ENCODE results near the gene TEAD1.

DNA sequence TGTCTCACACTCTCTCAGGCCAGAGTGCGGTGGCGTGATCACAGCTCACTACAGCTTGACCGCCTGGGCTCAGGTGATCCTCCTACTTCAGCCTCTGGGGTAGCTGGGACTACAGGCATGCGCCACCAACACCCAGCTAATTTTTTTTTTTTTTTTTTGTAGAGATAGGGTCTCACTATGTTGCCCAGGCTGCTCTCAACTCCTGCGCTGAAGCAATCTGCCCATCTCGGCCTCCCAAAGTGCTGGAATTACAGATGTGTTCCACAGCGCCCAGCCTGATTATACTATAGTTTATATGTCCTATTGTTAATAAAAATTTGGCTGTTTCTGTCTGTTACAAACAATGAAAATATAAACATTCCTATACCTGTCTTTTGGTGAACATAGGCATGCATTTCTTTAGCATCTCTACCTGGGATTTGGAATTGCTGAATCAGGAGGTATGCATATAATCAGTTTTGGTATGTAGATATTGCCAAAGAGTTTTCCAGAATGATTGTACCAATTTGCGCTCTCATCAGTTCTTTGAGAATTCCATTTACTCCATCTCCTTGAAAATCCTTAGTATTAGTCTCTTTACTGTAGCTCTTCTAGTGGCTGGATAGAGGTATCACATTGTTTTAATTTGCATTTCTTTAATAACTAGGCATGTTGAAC, 78.8 kb downstream of the TEAD1 start:
- TF ChIP-seq, protein P1, sequence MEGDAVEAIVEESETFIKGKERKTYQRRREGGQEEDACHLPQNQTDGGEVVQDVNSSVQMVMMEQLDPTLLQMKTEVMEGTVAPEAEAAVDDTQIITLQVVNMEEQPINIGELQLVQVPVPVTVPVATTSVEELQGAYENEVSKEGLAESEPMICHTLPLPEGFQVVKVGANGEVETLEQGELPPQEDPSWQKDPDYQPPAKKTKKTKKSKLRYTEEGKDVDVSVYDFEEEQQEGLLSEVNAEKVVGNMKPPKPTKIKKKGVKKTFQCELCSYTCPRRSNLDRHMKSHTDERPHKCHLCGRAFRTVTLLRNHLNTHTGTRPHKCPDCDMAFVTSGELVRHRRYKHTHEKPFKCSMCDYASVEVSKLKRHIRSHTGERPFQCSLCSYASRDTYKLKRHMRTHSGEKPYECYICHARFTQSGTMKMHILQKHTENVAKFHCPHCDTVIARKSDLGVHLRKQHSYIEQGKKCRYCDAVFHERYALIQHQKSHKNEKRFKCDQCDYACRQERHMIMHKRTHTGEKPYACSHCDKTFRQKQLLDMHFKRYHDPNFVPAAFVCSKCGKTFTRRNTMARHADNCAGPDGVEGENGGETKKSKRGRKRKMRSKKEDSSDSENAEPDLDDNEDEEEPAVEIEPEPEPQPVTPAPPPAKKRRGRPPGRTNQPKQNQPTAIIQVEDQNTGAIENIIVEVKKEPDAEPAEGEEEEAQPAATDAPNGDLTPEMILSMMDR (conservative IDR thresholded peaks at IDR 0.05; ENCODE audit: low read length): no peak
- no peak for TF ChIP-seq EZH2phosphoT487 (IDR thresholded peaks at IDR 0.05; ENCODE audit: borderline replicate concordance, low read depth, low read length)
